Liver (tissue), 9 donors: Measurements from ENCODE around the gene MCF2L. TPM values are rescaled to one million over a fixed set of nuclear protein-coding genes. Genes with fewer than 3 reads are reported as not detected.

ENCODE experiments used
- DNase-seq: peaks from one replicate; pipeline ENCODE4 v3.0.0-alpha.2; 2017; ENCODE audit warnings: low spot score
- H3K27ac ChIP-seq, 2 donors: one replicate each; pipeline ENCODE4 v1.7.0; 2013; ENCODE audit warnings: inconsistent platforms in 2 of 2, low read length in 2 of 2, control low read depth in 1 of 2, low read depth in 1 of 2, mild to moderate bottlenecking in 1 of 2
- H3K27me3 ChIP-seq, 4 donors: one replicate each; pipeline versions ENCODE4 v1.6.1 to v1.7.0; 2013; ENCODE audit warnings: low read length in 3 of 4, inconsistent platforms in 1 of 4, mild to moderate bottlenecking in 1 of 4, moderate library complexity in 1 of 4; ENCODE audit not compliant: control insufficient read depth in 4 of 4, insufficient read depth in 4 of 4
- H3K36me3 ChIP-seq, 4 donors: one replicate each; pipeline versions ENCODE4 v1.6.1 to v1.7.0; 2013; ENCODE audit warnings: low read length in 3 of 4, mild to moderate bottlenecking in 3 of 4, low read depth in 1 of 4, moderate library complexity in 1 of 4; ENCODE audit not compliant: control insufficient read depth in 4 of 4, insufficient read depth in 3 of 4
- H3K4me1 ChIP-seq, 4 donors: one replicate each; pipeline versions ENCODE4 v1.6.1 to v1.7.0; 2013; ENCODE audit warnings: low read length in 3 of 4, mild to moderate bottlenecking in 3 of 4, moderate library complexity in 1 of 4; ENCODE audit not compliant: control insufficient read depth in 4 of 4, insufficient read depth in 4 of 4
- H3K4me3 ChIP-seq, 3 donors: one replicate each; pipeline versions ENCODE4 v1.6.1 to v1.7.0; 2013; ENCODE audit warnings: low read length in 3 of 3, control low read depth in 1 of 3, low read depth in 1 of 3, mild to moderate bottlenecking in 1 of 3
- H3K9ac ChIP-seq, 2 donors: one replicate each; pipeline ENCODE4 v1.7.0; 2013; ENCODE audit warnings: low read length in 2 of 2, mild to moderate bottlenecking in 2 of 2, moderate library complexity in 2 of 2, control low read depth in 1 of 2, low read depth in 1 of 2
- H3K9me3 ChIP-seq, 4 donors: one replicate each; pipeline versions ENCODE4 v1.6.1 to v1.7.0; 2013; ENCODE audit warnings: low read length in 3 of 4; ENCODE audit not compliant: control insufficient read depth in 4 of 4
- ATF3 ChIP-seq: IDR thresholded peaks from 2 replicates; pipeline ENCODE4 v1.6.1; 2016; ENCODE audit warnings: antibody characterized with exemption
- CTCF ChIP-seq: fragments of 150-350 bp; IDR thresholded peaks from 2 replicates; pipeline ENCODE4 v1.5.1; 2017; ENCODE audit warnings: improper control_type of control experiment, low read depth, low read length; ENCODE audit not compliant: missing input control
- EGR1 ChIP-seq, 2 donors: IDR thresholded peaks; 2 replicates each; pipeline ENCODE4 v1.6.1; 2016 to 2018; ENCODE audit warnings: antibody characterized with exemption in 2 of 2, low read depth in 2 of 2
- FOXA1 ChIP-seq: IDR thresholded peaks from 2 replicates; pipeline ENCODE4 v1.6.1; 2016; ENCODE audit warnings: antibody characterized with exemption
- FOXA2 ChIP-seq: IDR thresholded peaks from 2 replicates; pipeline ENCODE4 v1.6.1; 2016; ENCODE audit warnings: antibody characterized with exemption
- GABPA ChIP-seq, 2 donors: IDR thresholded peaks in 1 of 2; conservative IDR thresholded peaks in 1 of 2; 2 replicates each; pipeline ENCODE4 v1.6.1; 2016; ENCODE audit warnings: antibody characterized with exemption in 2 of 2, mild to moderate bottlenecking in 1 of 2, moderate library complexity in 1 of 2
- HNF4A ChIP-seq, 2 donors: conservative IDR thresholded peaks; 2 replicates each; pipeline ENCODE4 v1.6.1; 2016; ENCODE audit warnings: antibody characterized with exemption in 2 of 2, mild to moderate bottlenecking in 2 of 2
- HNF4G ChIP-seq: IDR thresholded peaks from 2 replicates; pipeline ENCODE4 v1.6.1; 2016; ENCODE audit warnings: antibody characterized with exemption
- JUND ChIP-seq, 2 donors: IDR thresholded peaks; 2 replicates each; pipeline ENCODE4 v1.6.1; 2016; ENCODE audit warnings: antibody characterized with exemption in 2 of 2
- MAX ChIP-seq: IDR thresholded peaks from 2 replicates; pipeline ENCODE4 v1.6.1; 2016; ENCODE audit warnings: antibody characterized with exemption
- NR2F2 ChIP-seq: IDR thresholded peaks from 2 replicates; pipeline ENCODE4 v1.6.1; 2016; ENCODE audit warnings: antibody characterized with exemption
- RAD21 ChIP-seq, 2 donors: IDR thresholded peaks; 2 replicates each; pipeline ENCODE4 v1.6.1; 2016; ENCODE audit warnings: antibody characterized with exemption in 2 of 2, mild to moderate bottlenecking in 2 of 2
- REST ChIP-seq: IDR thresholded peaks from 2 replicates; pipeline ENCODE4 v1.6.1; 2016; ENCODE audit warnings: antibody characterized with exemption, mild to moderate bottlenecking
- RXRA ChIP-seq, 2 donors: IDR thresholded peaks; 2 replicates each; pipeline ENCODE4 v1.6.1; 2017 to 2018; ENCODE audit warnings: antibody characterized with exemption in 2 of 2, mild to moderate bottlenecking in 1 of 2
- TAF1 ChIP-seq: conservative IDR thresholded peaks from 2 replicates; pipeline ENCODE4 v1.6.1; 2016; ENCODE audit warnings: antibody characterized with exemption, mild to moderate bottlenecking
- YY1 ChIP-seq: IDR thresholded peaks from 2 replicates; pipeline ENCODE4 v1.6.1; 2016; ENCODE audit warnings: antibody characterized with exemption, mild to moderate bottlenecking
- ZBTB33 ChIP-seq: IDR thresholded peaks from 2 replicates; pipeline ENCODE4 v1.6.1; 2016; ENCODE audit warnings: antibody characterized with exemption
- WGBS: extraction: QIAGEN DNeasy Blood & Tissue Kit; methylation state at CpG from one replicate; pipeline ENCODE4 v1.1.7; 2013; 5-methylcytosine and 5-hydroxymethylcytosine counted together
- polyA plus RNA-seq, 2 donors: library from polyadenylated mRNA; stranded (reverse) in 1 of 2; unstranded in 1 of 2; fragments of 200-250 nt in 1 of 2; fragments of >200 nt in 1 of 2; fragmentation: Nextera tagmentation in 1 of 2; extraction: Ambion mirVana in 1 of 2; gene quantifications; one replicate each; pipeline versions ENCODE4 v1.2.1 to v1.2.3, GENCODE V29; 2013 to 2015
- total RNA-seq, 2 donors: library from RNA; depleted of rRNA; stranded (reverse); fragments of >200 nt; gene quantifications; one replicate each; pipeline ENCODE4 v1.2.3, GENCODE V29; 2014
- donor health status: healthy.
- donor health status: healthy.
- donor health status: healthy.
- donor health status: healthy.
- donor health status: healthy.

MCF2L gene
- total and polyA plus RNA-seq, 4 donors, result 2.9 to 12.8 (median 7.1) TPM

- Histone ChIP-seq H3K9ac (no peak overlapping the region), H3K4me3 (no peak overlapping the region), H3K27me3 (no peaks in the 10 kb centered on the region), H3K9me3 (no peaks in the 10 kb centered on the region), H3K36me3 (no peaks in the 10 kb centered on the region), H3K27ac (no peak overlapping the region), H3K4me1 (peaks cover 11 to 22% (median 19%) of the 10 kb centered on the region in 4 donors)
- 87% methylated on average over 16 of the region's 16 CpGs for WGBS
- no peak for DNase-seq
- TF ChIP-seq YY1, result no peak
- TF ChIP-seq HNF4A (conservative IDR thresholded peaks at IDR 0.05), result no peak
- TF ChIP-seq HNF4G, result no peak
- no peak for TF ChIP-seq TAF1
- no peak for TF ChIP-seq JUND (IDR thresholded peaks at IDR 0.05)
- no peak for TF ChIP-seq NR2F2
- TF ChIP-seq ZBTB33, result no peak
- TF ChIP-seq CTCF, result no peak
- TF ChIP-seq REST, result no peak
- TF ChIP-seq ATF3, result no peak
- no peak for TF ChIP-seq FOXA2
- no peak for TF ChIP-seq GABPA (IDR thresholded peaks at IDR 0.05 in 1 of 2, conservative IDR thresholded peaks at IDR 0.05 in 1 of 2)
- TF ChIP-seq RXRA (IDR thresholded peaks at IDR 0.05), result no peak
- TF ChIP-seq EGR1 (IDR thresholded peaks at IDR 0.05; ENCODE audit: low read depth in 2 of 2), result no peak
- no peak for TF ChIP-seq MAX
Observed at GRCh38 chr13:113002206-113002912, 33.3 kb downstream of the MCF2L start.

GRCh38 chr13:113002913-113003290, 33.9 kb downstream of the MCF2L start:
- Histone ChIP-seq H3K36me3 (no peaks in the 10 kb centered on the region), H3K4me3 (no peak overlapping the region), H3K4me1 (peaks cover 7 to 17% (median 13%) of the 10 kb centered on the region in 4 donors), H3K9me3 (no peaks in the 10 kb centered on the region), H3K27ac (no peak overlapping the region), H3K9ac (no peak overlapping the region), H3K27me3 (no peaks in the 10 kb centered on the region)
- WGBS, result 86% methylated on average over 4 of the region's 4 CpGs
- no peak for DNase-seq
- TF ChIP-seq CTCF, result no peak
- no peak for TF ChIP-seq RAD21 (IDR thresholded peaks at IDR 0.05)
- no peak for TF ChIP-seq TAF1
- no peak for TF ChIP-seq FOXA1
- no peak for TF ChIP-seq NR2F2
- no peak for TF ChIP-seq JUND (IDR thresholded peaks at IDR 0.05)
- no peak for TF ChIP-seq GABPA (IDR thresholded peaks at IDR 0.05 in 1 of 2, conservative IDR thresholded peaks at IDR 0.05 in 1 of 2)
- TF ChIP-seq HNF4A (conservative IDR thresholded peaks at IDR 0.05), result peak in 1 of 2 donors; percentile 45
- peak in 1 of 2 donors; percentile 45 for TF ChIP-seq RXRA (IDR thresholded peaks at IDR 0.05)
- TF ChIP-seq HNF4G, result no peak
- TF ChIP-seq EGR1 (IDR thresholded peaks at IDR 0.05; ENCODE audit: low read depth in 2 of 2), result no peak
- no peak for TF ChIP-seq FOXA2
- TF ChIP-seq ATF3, result no peak
- no peak for TF ChIP-seq ZBTB33
